GM10266 (cell line): ENCODE data around the gene SLC1A5.
"Not testable (repeated sequence)": the region's sequence is repeated elsewhere in the genome, so short reads cannot be mapped to it uniquely, and the experiment has no call there.

ENCODE experiments used
- DNase-seq: peaks from one replicate; pipeline ENCODE4 v3.0.0; 2012; ENCODE audit errors: extremely low spot score
- TF ChIP-seq, protein P1 (sequence below): IDR thresholded peaks from 2 replicates; pipeline ENCODE4 v1.5.1; 2012; ENCODE audit warnings: mild to moderate bottlenecking, low read depth; ENCODE audit not compliant: control insufficient read depth, insufficient read depth; ENCODE audit errors: missing control alignments

Gene SLC1A5

DNA sequence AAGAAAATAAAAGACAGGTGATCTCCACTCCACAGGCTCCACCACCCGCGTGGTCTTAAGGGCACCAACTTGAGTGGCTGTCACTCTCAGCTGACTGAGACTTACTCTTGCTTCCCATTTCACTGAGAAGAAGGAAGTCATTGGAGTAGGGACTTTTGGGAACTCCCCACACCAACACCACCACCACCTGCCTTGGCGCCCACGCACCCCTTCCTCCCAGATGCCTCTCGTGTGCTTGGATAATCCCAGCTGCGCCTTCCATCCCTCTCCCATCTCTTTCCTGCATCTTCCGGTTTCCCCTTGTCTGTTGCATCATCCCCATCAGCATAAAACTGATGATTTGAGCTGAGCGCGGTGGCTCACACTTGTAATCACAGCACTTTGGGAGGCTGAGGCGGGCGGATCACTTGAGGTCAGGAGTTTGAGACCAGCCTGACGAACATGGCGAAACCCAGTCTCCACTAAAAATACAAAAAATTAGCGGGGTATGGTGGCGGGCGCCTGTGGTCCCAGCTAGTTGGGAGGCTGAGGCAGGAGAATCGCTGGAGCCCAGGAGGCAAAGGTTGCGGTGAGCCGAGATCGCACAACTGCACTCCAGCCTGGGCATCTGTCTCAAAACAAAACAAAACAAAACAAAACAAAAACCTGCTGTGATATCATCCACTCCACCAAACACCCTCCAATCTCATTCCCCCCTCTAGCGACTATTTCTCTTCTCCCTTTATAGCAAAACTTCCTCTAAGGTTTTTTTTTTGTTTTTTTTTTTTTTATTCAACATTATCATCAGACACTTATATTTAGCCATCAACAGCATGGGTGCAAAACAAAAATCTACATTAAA lies 36.7 kb upstream of the SLC1A5 start:
- no peak for DNase-seq
- TF ChIP-seq, protein P1, sequence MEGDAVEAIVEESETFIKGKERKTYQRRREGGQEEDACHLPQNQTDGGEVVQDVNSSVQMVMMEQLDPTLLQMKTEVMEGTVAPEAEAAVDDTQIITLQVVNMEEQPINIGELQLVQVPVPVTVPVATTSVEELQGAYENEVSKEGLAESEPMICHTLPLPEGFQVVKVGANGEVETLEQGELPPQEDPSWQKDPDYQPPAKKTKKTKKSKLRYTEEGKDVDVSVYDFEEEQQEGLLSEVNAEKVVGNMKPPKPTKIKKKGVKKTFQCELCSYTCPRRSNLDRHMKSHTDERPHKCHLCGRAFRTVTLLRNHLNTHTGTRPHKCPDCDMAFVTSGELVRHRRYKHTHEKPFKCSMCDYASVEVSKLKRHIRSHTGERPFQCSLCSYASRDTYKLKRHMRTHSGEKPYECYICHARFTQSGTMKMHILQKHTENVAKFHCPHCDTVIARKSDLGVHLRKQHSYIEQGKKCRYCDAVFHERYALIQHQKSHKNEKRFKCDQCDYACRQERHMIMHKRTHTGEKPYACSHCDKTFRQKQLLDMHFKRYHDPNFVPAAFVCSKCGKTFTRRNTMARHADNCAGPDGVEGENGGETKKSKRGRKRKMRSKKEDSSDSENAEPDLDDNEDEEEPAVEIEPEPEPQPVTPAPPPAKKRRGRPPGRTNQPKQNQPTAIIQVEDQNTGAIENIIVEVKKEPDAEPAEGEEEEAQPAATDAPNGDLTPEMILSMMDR = peak; percentile 14

DNA sequence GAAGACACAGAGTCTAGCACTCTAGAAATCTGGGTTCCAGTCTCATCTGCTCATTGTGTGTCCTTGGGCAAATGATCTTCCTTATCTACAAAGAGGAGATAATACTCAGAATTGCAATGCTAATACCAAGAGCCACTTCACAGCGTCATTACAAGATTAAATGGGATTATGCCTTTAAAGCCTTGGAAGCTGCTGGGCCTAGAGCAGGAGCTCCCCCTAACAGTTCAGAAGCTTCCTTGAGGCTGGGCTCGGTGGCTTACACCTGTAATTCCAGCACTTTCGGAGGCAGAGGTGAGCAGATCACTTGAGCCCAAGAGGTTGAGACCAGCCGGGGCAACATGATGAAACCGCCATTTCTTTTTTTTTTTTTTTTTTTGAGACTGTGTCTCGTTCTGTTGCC lies 34.7 kb upstream of the SLC1A5 start:
- TF ChIP-seq, protein P1 = no peak
- DNase-seq = no peak

DNA sequence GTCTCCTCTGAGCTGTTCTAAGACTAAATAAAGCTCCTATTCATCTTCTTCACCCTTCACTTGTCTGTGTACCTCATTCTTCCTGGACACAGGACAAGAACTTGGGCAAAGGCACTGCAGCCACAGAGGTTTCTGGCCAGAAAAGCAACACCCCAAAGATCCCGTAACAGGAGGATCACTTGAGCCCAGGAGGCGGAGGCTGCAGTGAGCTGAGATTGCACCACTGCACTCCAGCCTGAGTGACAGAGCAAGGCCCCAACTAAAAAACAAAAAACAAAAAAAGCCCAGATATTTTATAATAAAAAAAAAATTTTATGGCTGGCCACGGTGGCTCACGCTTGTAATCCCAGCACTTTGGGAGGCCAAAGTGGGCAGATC lies 34.0 kb upstream of the SLC1A5 start:
- DNase-seq = not testable (repeated sequence)

DNA sequence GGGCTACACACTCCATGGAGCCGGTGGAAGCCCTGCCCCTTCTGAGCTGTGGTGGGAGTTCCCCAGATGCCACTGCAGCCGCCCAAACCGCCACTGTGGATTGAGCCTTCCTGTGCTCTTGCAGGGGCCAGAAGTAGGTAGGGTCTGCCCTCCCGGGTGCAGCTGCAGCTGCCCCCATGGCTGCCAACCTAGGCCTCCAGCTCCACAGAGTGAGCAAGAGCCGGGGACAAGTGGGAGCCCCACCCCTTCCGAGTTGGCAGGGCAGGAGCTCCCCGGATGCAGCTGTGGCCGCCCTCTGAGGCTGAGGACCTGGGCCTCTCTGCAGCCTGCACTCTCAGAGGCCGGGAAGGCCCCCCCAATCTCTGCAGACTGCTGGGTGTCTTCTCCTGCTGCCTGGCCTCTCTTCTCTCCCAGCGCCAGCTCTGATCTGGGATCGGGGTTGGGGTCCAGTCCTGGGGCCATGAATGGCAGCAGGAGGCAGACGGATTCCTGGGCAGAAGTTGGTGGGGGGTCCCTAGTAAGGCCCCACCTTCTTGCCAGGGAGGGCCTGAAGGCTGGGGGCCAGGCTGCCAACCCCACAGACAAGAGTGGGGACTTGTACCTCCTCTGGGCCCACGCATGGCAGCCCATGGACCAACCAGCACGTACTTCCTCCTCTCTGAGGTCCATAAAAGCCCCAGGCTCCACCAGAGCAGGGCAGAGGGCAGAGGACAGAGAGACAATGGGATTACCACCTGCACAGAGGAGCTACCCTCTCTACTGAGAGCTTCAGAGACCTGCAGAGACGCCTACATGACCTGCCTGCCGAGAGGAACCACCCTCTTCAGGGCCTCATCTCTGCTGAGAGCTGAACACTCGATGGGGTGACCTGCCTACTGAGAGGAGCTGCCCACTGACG lies 33.4 kb upstream of the SLC1A5 start:
- TF ChIP-seq, protein P1 = no peak
- peak; percentile 51 for DNase-seq

DNA sequence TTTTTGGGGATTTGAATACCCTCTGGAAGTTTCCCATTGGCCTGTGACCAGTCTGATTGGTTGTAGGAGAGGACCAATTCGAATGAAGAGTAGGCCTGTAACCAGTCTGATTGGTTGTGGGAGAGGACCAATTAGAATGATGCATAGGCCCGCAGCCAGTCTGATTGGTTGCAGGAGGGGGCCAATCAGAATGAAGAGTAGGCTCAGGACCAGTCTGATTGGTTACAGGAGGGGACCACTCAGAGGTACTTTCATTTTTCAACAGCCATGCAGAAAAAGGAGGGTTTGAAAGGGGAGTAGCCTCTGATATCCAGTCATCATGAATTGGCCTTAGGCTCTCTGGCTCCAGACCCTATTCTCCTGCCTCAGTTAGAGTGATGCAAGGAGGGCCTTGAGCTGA lies 30.4 kb upstream of the SLC1A5 start:
- TF ChIP-seq, protein P1 = no peak
- no peak for DNase-seq

DNA sequence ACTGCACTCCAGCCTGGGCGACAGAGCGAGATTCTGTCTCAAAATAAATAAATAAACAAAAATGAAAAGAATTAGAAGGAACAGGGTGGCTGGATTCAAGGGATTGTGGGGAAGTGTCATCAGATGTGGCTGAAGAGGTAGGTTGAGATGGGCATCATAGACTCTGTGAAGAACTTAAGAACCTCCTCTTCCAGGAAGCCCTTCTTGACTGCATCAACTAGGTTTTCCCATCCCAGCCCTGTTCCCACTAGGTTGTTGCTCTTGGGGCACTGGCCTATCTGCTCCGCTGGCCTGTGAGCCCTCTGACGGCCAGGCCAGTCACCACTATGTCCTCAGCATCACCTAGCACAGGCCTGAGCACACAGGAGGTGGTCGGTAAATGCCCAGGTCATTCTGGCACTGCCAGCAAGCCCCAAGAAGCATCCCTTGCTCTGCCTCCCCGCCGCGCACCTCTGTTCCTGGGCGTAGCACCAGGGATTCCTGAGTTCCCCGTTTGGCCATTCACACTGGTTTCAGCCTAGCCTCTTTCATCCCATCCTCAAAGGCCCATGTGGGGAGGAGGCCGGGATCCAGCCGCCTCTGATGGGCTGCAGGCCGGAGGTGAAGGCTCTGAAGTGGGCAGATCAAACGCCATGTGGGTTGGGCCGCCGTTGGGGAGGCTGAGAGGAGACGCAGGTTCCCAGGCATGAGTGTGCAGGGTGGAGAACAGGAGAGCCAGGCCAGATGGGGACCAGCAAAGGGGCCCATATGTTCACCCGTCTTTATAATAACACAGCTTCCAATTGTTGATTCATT lies 27.6 kb upstream of the SLC1A5 start:
- TF ChIP-seq, protein P1 = no peak
- DNase-seq = no peak

DNA sequence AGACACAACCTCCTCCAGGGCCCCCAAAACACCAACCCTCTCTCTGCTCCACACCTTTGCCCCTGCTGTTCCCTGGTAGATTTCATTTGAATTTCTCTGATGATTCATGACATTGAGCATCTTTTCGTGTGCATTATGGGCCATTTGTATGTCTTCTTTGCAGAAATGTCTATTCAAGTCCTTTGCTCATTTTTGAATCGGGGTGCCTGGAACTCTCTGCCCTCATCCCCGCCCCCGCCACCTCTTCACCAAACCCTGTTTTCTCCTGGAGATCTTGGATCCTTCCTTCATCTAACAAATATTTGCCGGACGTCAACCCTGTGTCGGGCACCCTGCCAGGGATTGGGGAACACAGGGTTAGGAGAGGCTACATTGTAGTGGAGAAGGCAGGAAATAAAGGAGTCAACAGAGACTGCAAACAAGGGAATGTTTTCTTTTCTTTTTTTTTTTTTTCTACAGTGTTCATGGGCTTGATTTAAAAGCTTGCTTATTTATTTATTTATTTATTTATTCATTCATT lies 25.5 kb upstream of the SLC1A5 start:
- DNase-seq = no peak
- TF ChIP-seq, protein P1 = no peak
